Mesenteric fat pad (tissue), 1 donor: ENCODE measurements around the gene CEND1. TPM values are rescaled to one million over a fixed set of nuclear protein-coding genes. Genes with fewer than 3 reads are reported as not detected.

Source experiments
- DNase-seq: peaks from one replicate; pipeline ENCODE4 v3.0.0-alpha.2; 2020; ENCODE audit warnings: low spot score
- long read RNA-seq: library from polyadenylated mRNA; unstranded; transcript quantifications from one replicate; pipeline ENCODE4 v2.0.0, GENCODE V29; 2020
- total RNA-seq: library from RNA; stranded (reverse); fragmentation: NEBNext Ultra II Directional; extraction: Animal tissue kit (Norgen Biotek cat#: 25700); gene quantifications from one replicate; pipeline ENCODE4 v1.2.1, GENCODE V29; 2021
- donor health status: DM: yes; HTN: yes; CAD: no.

CEND1 gene
- not detected for total RNA-seq
- long read RNA-seq: 0 reads

- DNase-seq: no peak
These were observed at the start of gene CEND1 for GRCh38 chr11:789943-790342. TSS of gene CEND1 (minus strand) at chr11:790090. CDS start at chr11:788576, 1,514 bp downstream.

GRCh38 chr11:839280-839623, 49.4 kb upstream of the CEND1 start:
- no peak for DNase-seq

GRCh38 chr11:838441-839279, 48.8 kb upstream of the CEND1 start:
- DNase-seq: no peak

- DNase-seq: no peak
These were observed 48.1 kb upstream of the CEND1 start for GRCh38 chr11:837990-838307.

GRCh38 chr11:837189-837989, 47.5 kb upstream of the CEND1 start:
- no peak for DNase-seq

GRCh38 chr11:836700-837099, 46.8 kb upstream of the CEND1 start:
- no peak for DNase-seq

GRCh38 chr11:836274-836673, 46.4 kb upstream of the CEND1 start:
- no peak for DNase-seq

GRCh38 chr11:834371-835316, 44.8 kb upstream of the CEND1 start:
- DNase-seq: no peak

GRCh38 chr11:833849-834311, 44.0 kb upstream of the CEND1 start:
- no peak for DNase-seq

GRCh38 chr11:833114-833791, 43.4 kb upstream of the CEND1 start:
- DNase-seq: no peak

- no peak for DNase-seq
These were observed 42.7 kb upstream of the CEND1 start, which contains the start of gene CD151 for GRCh38 chr11:832529-833113. TSS of gene CD151 (plus strand) at chr11:832952. CDS start at chr11:836070, 3,118 bp downstream.

- no peak for DNase-seq
These were observed 42.2 kb upstream of the CEND1 start for GRCh38 chr11:831961-832528.

GRCh38 chr11:831118-831864, 41.4 kb upstream of the CEND1 start:
- no peak for DNase-seq

GRCh38 chr11:830295-831117, 40.6 kb upstream of the CEND1 start:
- DNase-seq: no peak

- DNase-seq: no peak
These were observed 40.0 kb upstream of the CEND1 start for GRCh38 chr11:829847-830294.

GRCh38 chr11:829176-829846, 39.4 kb upstream of the CEND1 start:
- DNase-seq: no peak

- no peak for DNase-seq
These were observed 38.8 kb upstream of the CEND1 start for GRCh38 chr11:828506-829175.
